HCT116 (cell line): ENCODE data around the gene TTLL3. TPM values are rescaled to one million over a fixed set of nuclear protein-coding genes. Genes with fewer than 3 reads are reported as not detected.

Experiments
- total RNA-seq: library from RNA; stranded (reverse); gene quantifications from one replicate; pipeline ENCODE4 v1.2.1, GENCODE V29; 2021; ENCODE audit not compliant: unreplicated experiment

Gene TTLL3
- total RNA-seq, 1 experiment from 2014 or later: 40.3 TPM

Other genes with a start within 250 kb of the TTLL3 start
- 31.1 TPM for gene MTMR14, start 160.8 kb upstream of the TTLL3 start, total RNA-seq
- 0.98 TPM for gene CPNE9, start 106.4 kb upstream of the TTLL3 start, total RNA-seq
- gene BRPF1, start 78.5 kb upstream of the TTLL3 start, total RNA-seq: 23.6 TPM
- 16.3 TPM for gene OGG1, start 60.3 kb upstream of the TTLL3 start, total RNA-seq
- gene CAMK1, start 40.3 kb upstream of the TTLL3 start, total RNA-seq: 19.7 TPM
- gene TADA3, start 17.8 kb upstream of the TTLL3 start, total RNA-seq: 72.0 TPM
- 110 TPM for gene ARPC4, start 17.2 kb upstream of the TTLL3 start, total RNA-seq
- gene RPUSD3, start 33.7 kb downstream of the TTLL3 start, total RNA-seq: 58.0 TPM
- not detected for gene CIDEC, start 70.0 kb downstream of the TTLL3 start, total RNA-seq
- gene JAGN1, start 80.3 kb downstream of the TTLL3 start, total RNA-seq: 33.4 TPM
- 14.3 TPM for gene IL17RE, start 92.6 kb downstream of the TTLL3 start, total RNA-seq
- gene IL17RC, start 106.8 kb downstream of the TTLL3 start, total RNA-seq: 17.6 TPM
- 18.7 TPM for gene CRELD1, start 123.6 kb downstream of the TTLL3 start, total RNA-seq
- gene PRRT3, start 142.1 kb downstream of the TTLL3 start, total RNA-seq: 0.96 TPM
- 12.4 TPM for gene EMC3, start 176.6 kb downstream of the TTLL3 start, total RNA-seq
- 50.0 TPM for gene FANCD2, start 216.2 kb downstream of the TTLL3 start, total RNA-seq